ENCODE measurements around the gene KRT14.
"Not testable (repeated sequence)": the region's sequence is repeated elsewhere in the genome, so short reads cannot be mapped to it uniquely, and the experiment has no call there.

KRT14 gene

GRCh38 chr17:41600318-41600717 lies 13.6 kb upstream of the KRT14 start:
- DNase-seq: no peak

- no peak for DNase-seq
These were observed 13.0 kb upstream of the KRT14 start for GRCh38 chr17:41599680-41600079.

GRCh38 chr17:41595585-41595984 lies 8.9 kb upstream of the KRT14 start:
- DNase-seq: no peak

GRCh38 chr17:41594363-41594915 lies 7.7 kb upstream of the KRT14 start:
- no peak for DNase-seq

GRCh38 chr17:41593306-41593981 lies 6.7 kb upstream of the KRT14 start:
- no peak for DNase-seq

GRCh38 chr17:41592601-41593305 lies 6.1 kb upstream of the KRT14 start:
- no peak for DNase-seq

GRCh38 chr17:41589301-41589700 lies 2.6 kb upstream of the KRT14 start:
- DNase-seq: no peak

- no peak for DNase-seq
These were observed 1.6 kb upstream of the KRT14 start for GRCh38 chr17:41588126-41588810.

GRCh38 chr17:41585301-41586056 lies 1.2 kb downstream of the KRT14 start:
- DNase-seq: no peak

- DNase-seq: not testable (repeated sequence)
These were observed 2.3 kb downstream of the KRT14 start for GRCh38 chr17:41584331-41584927.

- no peak for DNase-seq
These were observed 3.3 kb downstream of the KRT14 start for GRCh38 chr17:41583137-41584127.

- not testable (repeated sequence) for DNase-seq
These were observed 4.4 kb downstream of the KRT14 start for GRCh38 chr17:41582061-41582968.

- no peak for DNase-seq
These were observed 5.2 kb downstream of the KRT14 start for GRCh38 chr17:41581366-41582060.

GRCh38 chr17:41580687-41581365 lies 5.9 kb downstream of the KRT14 start:
- DNase-seq: no peak

- no peak for DNase-seq
These were observed 6.5 kb downstream of the KRT14 start for GRCh38 chr17:41580244-41580575.

- peak; percentile 21 for DNase-seq
These were observed 7.0 kb downstream of the KRT14 start for GRCh38 chr17:41579484-41580243.

GRCh38 chr17:41578971-41579370 lies 7.7 kb downstream of the KRT14 start:
- no peak for DNase-seq

GRCh38 chr17:41578538-41578937 lies 8.2 kb downstream of the KRT14 start:
- no peak for DNase-seq

Data from NCI-H1105 treated with DMSO at 0.1 percent for 48 hours (cell line).